HS-27A (cell line): Measurements from ENCODE around the gene ZFP36.
"Not testable (repeated sequence)": the region's sequence is repeated elsewhere in the genome, so short reads cannot be mapped to it uniquely, and the experiment has no call there.

ENCODE experiments used
- DNase-seq: peaks from one replicate; pipeline ENCODE4 v3.0.0-alpha.2; 2012; ENCODE audit warnings: low read depth, missing footprints

ZFP36 gene

GRCh38 chr19:39446365-39447084 lies 39.9 kb downstream of the ZFP36 start:
- no peak for DNase-seq

GRCh38 chr19:39448271-39448670 lies 41.6 kb downstream of the ZFP36 start:
- no peak for DNase-seq

GRCh38 chr19:39449116-39449797 lies 42.6 kb downstream of the ZFP36 start:
- DNase-seq: no peak

- not testable (repeated sequence) for DNase-seq
Measured at GRCh38 chr19:39451257-39451656, 44.6 kb downstream of the ZFP36 start.
